Activated effector memory CD4-positive, alpha-beta T cell treated with anti-CD3 and anti-CD28 coated beads, Interleukin-2, amount 50 U/mL, for 16 hours (primary cell): ENCODE measurements around the gene PDK2.

Experiments
- DNase-seq: peaks from one replicate; pipeline ENCODE4 v3.0.0-alpha.2; 2020

PDK2 gene

GRCh38 chr17:50120475-50121253 is 25.5 kb downstream of the PDK2 start:
- DNase-seq, result no peak

GRCh38 chr17:50122945-50123344 is 27.8 kb downstream of the PDK2 start:
- DNase-seq, result no peak

GRCh38 chr17:50123649-50124349 is 28.6 kb downstream of the PDK2 start:
- DNase-seq, result no peak

- DNase-seq, result no peak
Observed at GRCh38 chr17:50125420-50125997, 30.4 kb downstream of the PDK2 start.

GRCh38 chr17:50127697-50128361 is 32.7 kb downstream of the PDK2 start:
- no peak for DNase-seq

GRCh38 chr17:50128441-50129352 is 33.5 kb downstream of the PDK2 start:
- DNase-seq, result no peak

GRCh38 chr17:50129353-50129727 is 34.2 kb downstream of the PDK2 start:
- DNase-seq, result no peak

GRCh38 chr17:50129728-50130558 is 34.8 kb downstream of the PDK2 start, which contains the start of gene SAMD14:
SAMD14 (minus strand) TSS chr17:50130160; CDS start chr17:50124959, 5,201 bp downstream.
- DNase-seq, result peak; percentile 82

GRCh38 chr17:50130559-50131305 is 35.6 kb downstream of the PDK2 start:
- no peak for DNase-seq

- DNase-seq, result no peak
Observed at GRCh38 chr17:50132104-50132794, 37.1 kb downstream of the PDK2 start.

- DNase-seq, result no peak
Observed at GRCh38 chr17:50133028-50133768, 38.0 kb downstream of the PDK2 start.

- DNase-seq, result no peak
Observed at GRCh38 chr17:50133769-50134099, 38.6 kb downstream of the PDK2 start.

- DNase-seq, result no peak
Observed at GRCh38 chr17:50134206-50135110, 39.3 kb downstream of the PDK2 start.

GRCh38 chr17:50135316-50136095 is 40.4 kb downstream of the PDK2 start:
- DNase-seq, result no peak

- DNase-seq, result no peak
Observed at GRCh38 chr17:50136096-50136687, 41.0 kb downstream of the PDK2 start.

- DNase-seq, result no peak
Observed at GRCh38 chr17:50137042-50137441, 41.9 kb downstream of the PDK2 start.

- DNase-seq, result no peak
Observed at GRCh38 chr17:50139185-50139783, 44.1 kb downstream of the PDK2 start.
